ENCODE results near the gene TNPO1.

DNA sequence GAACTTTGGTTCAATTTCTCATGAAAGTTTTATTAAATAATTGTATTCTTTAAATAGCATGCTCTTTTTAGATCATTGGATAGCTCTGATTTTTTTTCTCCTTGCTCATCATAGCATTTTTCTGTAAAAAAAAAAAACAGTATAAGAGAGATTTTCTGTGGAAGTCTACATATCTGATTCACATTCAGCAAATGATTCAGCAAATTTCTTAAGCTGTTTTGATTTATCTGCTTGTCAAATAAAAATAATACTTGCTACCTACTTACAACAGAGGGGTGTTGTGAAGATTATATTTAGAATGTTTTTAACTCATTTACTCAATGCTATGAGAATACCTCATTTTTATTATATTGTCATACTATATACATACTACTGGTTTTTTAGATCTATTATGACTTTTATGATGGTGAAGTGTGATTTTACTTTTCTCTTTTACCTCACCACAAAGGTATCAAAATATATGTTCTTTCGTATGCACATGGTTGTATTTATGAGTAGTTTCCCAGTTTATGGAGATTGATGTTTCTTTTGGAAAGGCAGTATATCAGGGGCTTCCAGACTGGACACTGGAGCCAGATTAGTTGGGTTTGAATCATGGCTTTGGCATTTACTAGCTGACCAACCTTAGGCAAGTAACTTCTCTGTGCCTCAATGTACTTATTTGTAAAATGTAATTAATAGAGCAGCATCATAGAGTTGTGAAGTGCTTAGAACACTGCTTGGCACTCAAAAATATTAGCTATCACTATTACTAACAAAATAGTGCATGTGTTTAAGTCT, 25.5 kb downstream of the TNPO1 start:
- TF ChIP-seq, protein P1, sequence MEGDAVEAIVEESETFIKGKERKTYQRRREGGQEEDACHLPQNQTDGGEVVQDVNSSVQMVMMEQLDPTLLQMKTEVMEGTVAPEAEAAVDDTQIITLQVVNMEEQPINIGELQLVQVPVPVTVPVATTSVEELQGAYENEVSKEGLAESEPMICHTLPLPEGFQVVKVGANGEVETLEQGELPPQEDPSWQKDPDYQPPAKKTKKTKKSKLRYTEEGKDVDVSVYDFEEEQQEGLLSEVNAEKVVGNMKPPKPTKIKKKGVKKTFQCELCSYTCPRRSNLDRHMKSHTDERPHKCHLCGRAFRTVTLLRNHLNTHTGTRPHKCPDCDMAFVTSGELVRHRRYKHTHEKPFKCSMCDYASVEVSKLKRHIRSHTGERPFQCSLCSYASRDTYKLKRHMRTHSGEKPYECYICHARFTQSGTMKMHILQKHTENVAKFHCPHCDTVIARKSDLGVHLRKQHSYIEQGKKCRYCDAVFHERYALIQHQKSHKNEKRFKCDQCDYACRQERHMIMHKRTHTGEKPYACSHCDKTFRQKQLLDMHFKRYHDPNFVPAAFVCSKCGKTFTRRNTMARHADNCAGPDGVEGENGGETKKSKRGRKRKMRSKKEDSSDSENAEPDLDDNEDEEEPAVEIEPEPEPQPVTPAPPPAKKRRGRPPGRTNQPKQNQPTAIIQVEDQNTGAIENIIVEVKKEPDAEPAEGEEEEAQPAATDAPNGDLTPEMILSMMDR (IDR thresholded peaks at IDR 0.05): no peak
- no peak for TF ChIP-seq POLR2A (IDR thresholded peaks at IDR 0.05)
